Fibroblast of skin of scalp (primary cell): ENCODE measurements around the gene IL21.
"Not testable (repeated sequence)": the region's sequence is repeated elsewhere in the genome, so short reads cannot be mapped to it uniquely, and the experiment has no call there.

Experiments
- DNase-seq: peaks from one replicate; pipeline ENCODE4 v3.0.0-alpha.2; 2013

Gene IL21

GRCh38 chr4:122577189-122577553 lies 43.7 kb downstream of the IL21 start:
- DNase-seq, result no peak

- peak; percentile 50 for DNase-seq
Measured at GRCh38 chr4:122576261-122577188, 44.3 kb downstream of the IL21 start.

GRCh38 chr4:122574347-122574746 lies 46.5 kb downstream of the IL21 start:
- not testable (repeated sequence) for DNase-seq

GRCh38 chr4:122562449-122562848 lies 58.4 kb downstream of the IL21 start:
- no peak for DNase-seq
